Pulmonary artery endothelial cell (primary cell): ENCODE results near the gene GSTP1. TPM values are rescaled to one million over a fixed set of nuclear protein-coding genes. Genes with fewer than 3 reads are reported as not detected.
"Not testable (repeated sequence)": the region's sequence is repeated elsewhere in the genome, so short reads cannot be mapped to it uniquely, and the experiment has no call there.

ENCODE experiments used
- DNase-seq: peaks from one replicate; pipeline ENCODE4 v3.0.0-alpha.2; 2011; ENCODE audit warnings: low read depth, low spot score
- total RNA-seq: library from RNA; depleted of rRNA; stranded (reverse); fragments of >200 nt; gene quantifications from 2 replicates; pipeline ENCODE4 v1.2.3, GENCODE V29; 2014

GSTP1 gene
- total RNA-seq, 1 donor from 2014 or later = 1,026 TPM

GRCh38 chr11:67597458-67597857 lies 13.8 kb downstream of the GSTP1 start:
- not testable (repeated sequence) for DNase-seq

DNA sequence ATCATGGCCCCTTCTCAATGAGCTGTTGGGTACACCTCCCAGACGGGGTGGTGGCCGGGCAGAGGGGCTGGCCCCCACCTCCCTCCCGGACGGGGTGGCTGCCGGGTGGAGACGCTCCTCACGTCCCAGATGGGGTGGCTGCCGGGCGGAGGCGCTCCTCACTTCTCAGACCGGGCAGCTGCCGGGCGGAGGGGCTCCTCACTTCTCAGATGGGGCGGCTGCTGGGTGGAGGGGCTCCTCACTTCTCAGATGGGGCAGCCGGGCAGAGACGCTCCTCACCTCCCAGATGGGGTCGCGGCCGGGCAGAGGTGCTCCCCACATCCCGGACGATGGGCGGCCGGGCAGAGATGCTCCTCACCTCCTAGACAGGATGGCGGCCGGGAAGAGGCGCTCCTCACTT lies 14.4 kb downstream of the GSTP1 start:
- DNase-seq = not testable (repeated sequence)

DNA sequence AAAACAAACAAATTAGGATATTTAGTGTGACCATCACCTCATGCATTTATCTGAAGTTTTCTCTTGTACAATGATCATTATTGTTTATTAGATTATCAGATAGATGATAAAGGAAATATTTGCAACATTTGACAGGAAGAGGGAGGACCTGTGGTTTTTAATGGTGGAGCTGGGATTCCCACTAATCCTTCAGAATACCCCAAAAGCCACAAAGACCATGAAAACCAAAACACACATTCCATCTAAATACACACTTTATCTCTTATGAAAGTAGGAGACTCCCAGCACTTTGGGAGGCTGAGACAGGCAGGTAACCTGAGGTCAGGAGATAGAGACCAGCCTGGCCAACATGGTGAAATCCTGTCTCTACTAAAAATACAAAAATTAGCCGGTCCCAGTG lies 15.5 kb downstream of the GSTP1 start:
- no peak for DNase-seq

DNA sequence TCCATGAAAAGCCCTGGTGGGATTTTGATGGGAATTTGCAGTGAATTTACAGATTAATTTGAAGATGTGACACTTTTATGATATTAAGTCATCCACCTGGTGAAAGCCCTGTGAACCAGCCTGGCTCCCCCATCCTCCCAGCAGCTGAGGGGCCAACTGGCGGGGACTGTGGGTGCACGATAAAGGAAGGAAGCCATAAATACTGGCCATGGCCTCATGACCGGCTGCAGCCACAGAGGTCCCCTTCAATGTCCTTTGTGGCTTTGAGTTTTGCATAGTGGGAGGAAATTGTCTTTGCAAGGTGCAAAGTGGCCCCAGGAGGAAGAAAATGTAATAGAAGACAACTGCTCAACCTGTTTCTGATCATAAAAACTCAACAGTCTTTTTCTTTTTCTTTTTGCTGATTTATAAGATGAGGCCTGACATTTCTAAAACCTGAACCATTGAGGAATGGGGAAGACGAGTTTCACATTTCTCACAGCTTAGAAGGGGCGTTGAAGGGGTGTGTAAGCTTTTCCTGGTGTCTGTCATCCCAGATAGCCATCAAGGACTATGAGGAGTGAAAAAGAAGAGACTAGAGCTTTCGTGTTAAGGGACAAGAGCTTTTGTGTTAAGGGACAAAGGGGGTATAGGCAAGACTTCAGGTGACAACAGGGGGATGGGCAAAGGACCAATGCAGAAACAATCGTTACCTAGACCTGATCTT lies 16.9 kb downstream of the GSTP1 start:
- no peak for DNase-seq

DNA sequence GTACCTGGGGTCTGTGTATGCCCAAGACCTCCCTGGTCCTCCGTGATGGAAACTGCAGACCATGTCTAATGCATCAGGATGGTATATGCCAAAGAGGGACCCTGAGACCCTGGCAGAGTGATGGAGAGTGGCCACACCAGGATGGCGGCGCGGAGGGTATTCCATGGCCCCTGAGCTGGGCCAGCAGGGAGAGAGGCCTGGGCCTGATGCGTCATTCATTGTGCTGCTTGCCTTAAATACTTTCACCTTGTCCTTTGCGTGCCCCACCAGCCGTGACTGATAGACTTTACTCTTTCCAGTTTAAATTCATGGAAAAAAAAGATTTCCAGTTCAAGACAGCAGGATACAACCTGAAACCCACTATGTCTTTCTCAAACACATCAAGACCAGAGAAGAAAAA lies 17.5 kb downstream of the GSTP1 start:
- no peak for DNase-seq

DNA sequence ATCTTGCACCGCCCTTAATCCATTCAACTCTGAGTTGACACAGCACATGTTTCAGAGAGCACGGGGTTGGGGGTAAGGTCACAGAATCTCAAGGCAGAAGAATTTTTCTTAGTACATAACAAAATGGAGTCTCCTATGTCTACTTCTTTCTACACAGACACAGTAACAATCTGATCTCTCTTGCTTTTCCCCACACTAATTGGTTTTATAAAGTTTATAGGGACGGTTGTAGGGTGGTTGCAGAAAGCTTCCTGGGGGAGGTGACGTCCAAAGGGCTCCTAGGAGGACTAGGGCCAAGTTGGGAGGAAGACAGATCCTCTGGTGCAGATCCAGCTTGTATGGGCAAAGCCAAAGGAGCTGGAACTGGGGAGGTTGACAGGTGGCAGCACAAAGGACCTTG lies 20.5 kb downstream of the GSTP1 start:
- not testable (repeated sequence) for DNase-seq

DNA sequence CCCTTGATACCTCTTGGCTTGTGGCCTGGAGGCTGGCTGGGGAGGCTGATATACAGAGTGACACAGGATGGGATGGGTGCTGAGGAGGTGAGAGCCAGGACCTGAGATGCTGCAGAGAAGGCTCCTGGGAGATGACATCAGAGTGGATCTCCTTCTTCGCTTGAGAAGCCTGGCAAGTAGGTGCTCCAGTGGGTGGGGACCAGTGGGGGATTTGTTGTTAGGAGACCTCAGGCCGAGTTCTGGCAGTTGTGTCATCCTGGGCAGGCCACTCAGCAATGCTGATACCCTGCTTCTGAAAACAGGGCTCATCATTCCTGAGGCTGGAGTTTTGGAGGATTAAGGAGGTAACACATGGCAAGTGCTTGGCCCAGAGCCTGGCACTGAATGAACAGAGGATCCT lies 21.2 kb downstream of the GSTP1 start:
- DNase-seq = no peak

GRCh38 chr11:67605231-67606011 lies 21.8 kb downstream of the GSTP1 start:
- no peak for DNase-seq

DNA sequence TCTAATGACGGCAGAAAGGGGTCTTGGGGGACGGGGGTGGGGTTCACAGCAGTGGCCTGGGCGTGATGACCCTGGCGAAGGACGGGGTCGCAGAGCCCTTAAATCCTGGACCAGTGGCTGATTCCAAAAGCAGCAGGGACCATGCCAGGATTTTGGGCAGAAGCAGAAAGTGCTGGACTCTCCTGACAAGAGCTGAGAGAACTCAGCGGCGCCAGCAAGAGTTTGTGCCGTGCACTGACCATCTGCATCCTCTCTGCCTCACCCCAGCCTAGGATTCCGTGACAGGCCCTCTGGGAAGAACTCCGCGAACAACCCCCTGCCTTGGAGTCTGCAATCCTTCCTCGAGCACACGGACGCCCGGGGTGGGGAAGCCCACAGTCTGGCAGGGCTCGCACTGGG lies 22.5 kb downstream of the GSTP1 start:
- DNase-seq = no peak

DNA sequence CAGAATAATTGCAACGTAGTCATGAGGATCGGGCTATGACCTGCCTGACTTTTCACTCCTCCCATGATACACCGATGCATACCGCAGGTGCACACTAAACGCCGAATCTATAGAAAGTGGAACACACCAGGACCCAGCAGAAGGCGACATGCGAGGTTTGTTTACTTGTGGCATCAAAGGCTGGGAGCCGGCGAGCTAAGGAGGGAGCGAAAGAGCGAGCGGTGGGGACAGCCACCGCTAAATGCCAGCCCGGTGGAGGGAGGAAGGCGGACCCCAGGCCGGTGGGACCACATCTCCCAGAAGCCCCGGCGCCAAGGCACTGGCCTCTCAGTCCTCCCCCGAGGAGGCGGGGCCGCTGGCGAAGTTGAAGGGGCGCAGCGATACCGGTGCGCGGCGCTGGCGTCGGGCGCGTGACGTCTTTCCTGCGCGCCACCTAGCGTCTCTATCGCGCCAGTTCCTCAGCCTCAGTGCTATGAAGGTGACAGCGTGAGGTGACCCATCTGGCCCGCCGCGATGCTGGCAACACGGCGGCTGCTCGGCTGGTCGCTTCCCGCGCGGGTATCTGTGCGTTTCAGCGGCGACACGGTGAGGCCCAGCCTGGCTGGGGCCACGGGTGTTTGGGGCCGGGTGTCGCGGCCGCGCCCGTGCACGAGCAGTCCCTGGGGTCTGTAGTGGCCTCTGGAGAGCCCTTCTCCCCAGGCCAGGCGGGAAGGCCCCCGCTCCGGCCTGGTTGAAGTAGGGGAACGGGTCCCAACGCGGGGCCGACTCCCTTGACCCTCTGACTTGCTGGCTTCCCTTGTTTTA lies 23.1 kb downstream of the GSTP1 start, which contains the start of gene NDUFV1:
TSS of gene NDUFV1 (plus strand) at position 445 of the 804 bp plus-strand sequence. CDS start at position 514, 69 bp downstream.
- peak; percentile 67 for DNase-seq

DNA sequence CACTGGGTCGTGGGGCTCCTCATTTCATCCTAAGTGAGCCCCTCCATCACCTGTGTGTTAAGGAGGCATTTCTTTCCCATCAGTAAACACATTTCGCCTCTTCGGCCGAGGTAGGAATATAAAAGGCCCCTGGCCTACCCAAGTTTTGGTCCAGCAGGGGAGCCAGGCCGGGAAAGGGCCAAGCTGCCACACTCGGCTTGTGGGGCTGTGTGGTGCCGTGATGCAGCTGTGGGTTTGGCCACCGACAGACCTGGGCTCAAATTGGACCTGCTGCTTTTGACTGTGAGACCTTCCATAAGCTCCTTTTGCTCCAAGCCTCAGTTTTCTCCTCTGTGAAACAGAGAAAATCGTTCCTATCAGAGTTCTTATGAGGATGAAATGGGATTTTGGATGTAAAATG lies 23.9 kb downstream of the GSTP1 start:
- no peak for DNase-seq

GRCh38 chr11:67608486-67608885 lies 24.9 kb downstream of the GSTP1 start:
- DNase-seq = no peak

DNA sequence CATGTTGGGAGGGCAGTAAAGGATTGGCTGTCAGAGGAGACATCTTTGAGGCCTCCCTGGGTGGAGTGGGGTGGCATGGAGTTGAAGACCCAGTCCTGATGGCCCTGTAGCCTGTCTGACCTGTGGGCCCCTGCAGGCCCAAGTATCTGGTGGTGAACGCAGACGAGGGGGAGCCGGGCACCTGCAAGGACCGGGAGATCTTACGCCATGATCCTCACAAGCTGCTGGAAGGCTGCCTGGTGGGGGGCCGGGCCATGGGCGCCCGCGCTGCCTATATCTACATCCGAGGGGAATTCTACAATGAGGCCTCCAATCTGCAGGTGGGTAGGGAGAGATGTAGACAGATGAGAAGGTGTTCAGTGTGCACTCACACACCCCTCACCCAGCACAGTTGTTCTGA lies 25.7 kb downstream of the GSTP1 start:
- DNase-seq = no peak

DNA sequence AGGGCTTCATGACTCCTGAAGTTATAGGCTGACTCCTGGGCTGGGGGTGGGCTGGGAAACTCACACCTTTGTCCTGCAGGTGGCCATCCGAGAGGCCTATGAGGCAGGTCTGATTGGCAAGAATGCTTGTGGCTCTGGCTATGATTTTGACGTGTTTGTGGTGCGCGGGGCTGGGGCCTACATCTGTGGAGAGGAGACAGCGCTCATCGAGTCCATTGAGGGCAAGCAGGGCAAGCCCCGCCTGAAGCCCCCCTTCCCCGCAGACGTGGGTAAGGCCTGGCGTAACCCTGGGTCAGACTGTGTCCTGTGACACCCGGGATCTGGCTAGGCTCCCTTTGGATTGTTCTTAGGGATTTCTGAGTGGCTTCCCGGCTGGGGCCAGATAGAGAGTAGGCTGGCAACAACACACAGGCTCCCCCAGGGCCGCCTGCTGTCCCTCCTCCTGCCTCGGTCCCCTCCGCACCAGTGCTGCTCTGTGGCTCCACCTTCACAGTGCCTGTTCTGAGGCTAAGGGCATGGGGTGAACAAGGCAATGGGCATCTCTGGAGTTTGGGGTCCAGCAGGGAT lies 26.8 kb downstream of the GSTP1 start:
- no peak for DNase-seq

DNA sequence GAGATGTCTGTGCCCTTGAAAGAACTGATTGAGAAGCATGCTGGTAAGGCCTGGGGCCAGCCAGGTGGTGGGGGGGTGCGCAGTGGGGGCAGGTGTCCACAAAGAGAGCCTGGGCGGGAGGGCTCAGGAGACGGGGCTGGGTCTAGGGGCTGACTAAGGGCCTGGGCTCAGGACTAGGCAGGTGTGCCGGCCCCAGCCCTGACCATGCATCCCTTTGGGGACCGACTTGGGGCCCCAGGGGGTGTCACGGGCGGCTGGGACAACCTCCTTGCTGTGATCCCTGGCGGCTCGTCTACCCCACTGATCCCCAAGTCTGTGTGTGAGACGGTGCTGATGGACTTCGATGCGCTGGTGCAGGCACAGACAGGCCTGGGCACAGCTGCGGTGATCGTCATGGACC lies 27.6 kb downstream of the GSTP1 start:
- DNase-seq = no peak

- no peak for DNase-seq
Observed at GRCh38 chr11:67611704-67612587, 28.3 kb downstream of the GSTP1 start.

- no peak for DNase-seq
Observed at GRCh38 chr11:67612751-67613150, 29.1 kb downstream of the GSTP1 start.

DNA sequence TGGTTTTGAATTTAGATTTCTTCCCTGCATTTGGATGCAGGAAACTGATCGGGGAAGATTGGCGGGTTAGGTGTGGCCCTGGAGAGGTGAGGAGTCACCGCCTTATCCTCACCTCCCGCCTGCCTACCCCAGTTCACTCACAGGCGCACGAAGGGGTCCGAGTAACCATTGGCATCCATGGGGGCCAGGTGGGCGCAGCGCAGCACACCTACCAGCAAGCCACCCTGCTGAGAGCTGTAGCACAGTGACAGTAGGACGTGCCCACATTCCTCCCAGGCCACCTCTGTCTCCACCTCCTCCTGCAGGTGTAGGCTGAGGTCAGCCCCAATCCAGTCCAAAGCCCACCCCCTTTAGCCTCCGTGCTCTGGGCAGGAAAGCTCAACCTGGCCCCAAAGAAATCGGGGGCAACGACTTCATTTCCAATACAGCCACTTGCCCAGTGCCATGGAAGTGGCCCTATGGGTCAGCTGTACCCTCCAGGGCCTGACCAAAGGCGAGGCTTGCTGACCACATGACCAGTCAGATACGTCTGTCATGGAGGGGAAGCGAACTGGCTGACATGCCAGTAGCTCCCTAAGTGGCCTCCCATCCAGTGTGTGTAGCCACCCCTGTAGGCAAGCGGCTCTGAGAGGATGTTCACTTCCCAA lies 29.8 kb downstream of the GSTP1 start:
- no peak for DNase-seq

DNA sequence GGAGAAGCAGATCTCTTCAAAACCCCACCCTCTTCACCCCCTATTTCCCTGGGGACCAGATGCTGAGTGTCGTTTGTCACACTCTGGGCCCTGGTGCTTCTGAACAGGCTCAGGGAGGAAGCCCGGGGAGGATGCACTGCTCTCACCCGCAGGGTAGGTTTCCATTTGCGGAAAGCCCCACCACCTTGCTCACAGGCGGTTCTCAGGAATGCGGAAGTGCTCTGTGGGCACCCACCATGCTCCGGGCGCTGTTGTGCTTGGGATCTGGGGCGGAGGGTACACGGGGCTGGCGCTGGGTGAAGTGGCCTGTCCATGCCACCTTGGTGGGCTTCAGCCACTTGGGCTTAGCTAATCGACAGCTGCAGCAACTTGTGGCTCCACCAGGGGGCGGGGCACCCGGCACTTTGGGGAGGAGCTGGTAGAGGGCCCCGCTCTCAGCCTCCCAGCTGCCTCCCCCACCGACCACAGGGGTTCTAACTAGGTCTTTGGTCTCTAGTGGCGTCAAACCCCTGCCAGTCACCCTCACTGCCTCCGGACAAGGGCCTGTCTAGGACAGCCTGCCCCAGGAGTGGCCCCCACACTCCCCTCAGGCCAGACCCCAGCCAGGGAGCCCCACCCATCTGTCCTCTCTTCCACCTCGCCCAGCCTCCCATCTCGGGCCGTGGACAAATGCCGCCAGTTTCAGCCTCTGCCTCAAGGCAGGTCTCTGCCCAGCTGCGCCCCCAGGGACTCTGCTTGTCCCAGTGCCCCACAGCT lies 30.5 kb downstream of the GSTP1 start:
- no peak for DNase-seq
